SH-SY5Y (cell line): ENCODE data around the gene CSK.

Source experiments
- GATA2 ChIP-seq: IDR thresholded peaks from 2 replicates; pipeline ENCODE4 v1.6.1; 2011; ENCODE audit warnings: mild to moderate bottlenecking, low read depth, low read length
- GATA3 ChIP-seq: IDR thresholded peaks from 2 replicates; pipeline ENCODE4 v1.6.1; 2011; ENCODE audit warnings: low read depth, mild to moderate bottlenecking, low read length, moderate library complexity

CSK gene

DNA sequence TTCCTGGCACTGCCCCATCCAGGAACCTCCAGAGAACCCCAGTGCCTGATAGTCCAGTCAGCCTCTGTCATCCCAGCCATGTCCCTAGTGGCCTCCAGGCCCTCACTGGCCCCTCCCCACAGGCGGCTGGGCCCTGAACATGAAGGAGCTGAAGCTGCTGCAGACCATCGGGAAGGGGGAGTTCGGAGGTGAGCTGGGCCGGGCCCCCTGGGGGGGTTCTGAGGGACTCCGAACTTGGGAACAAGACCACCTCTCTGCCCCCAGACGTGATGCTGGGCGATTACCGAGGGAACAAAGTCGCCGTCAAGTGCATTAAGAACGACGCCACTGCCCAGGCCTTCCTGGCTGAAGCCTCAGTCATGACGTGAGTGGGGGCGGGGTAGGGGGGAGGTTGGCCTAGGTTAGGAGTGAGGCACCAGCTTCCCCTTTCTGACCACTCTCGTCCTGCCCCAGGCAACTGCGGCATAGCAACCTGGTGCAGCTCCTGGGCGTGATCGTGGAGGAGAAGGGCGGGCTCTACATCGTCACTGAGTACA is 18.7 kb downstream of the CSK start:
- TF ChIP-seq GATA2 (no peak), GATA3 (no peak)

DNA sequence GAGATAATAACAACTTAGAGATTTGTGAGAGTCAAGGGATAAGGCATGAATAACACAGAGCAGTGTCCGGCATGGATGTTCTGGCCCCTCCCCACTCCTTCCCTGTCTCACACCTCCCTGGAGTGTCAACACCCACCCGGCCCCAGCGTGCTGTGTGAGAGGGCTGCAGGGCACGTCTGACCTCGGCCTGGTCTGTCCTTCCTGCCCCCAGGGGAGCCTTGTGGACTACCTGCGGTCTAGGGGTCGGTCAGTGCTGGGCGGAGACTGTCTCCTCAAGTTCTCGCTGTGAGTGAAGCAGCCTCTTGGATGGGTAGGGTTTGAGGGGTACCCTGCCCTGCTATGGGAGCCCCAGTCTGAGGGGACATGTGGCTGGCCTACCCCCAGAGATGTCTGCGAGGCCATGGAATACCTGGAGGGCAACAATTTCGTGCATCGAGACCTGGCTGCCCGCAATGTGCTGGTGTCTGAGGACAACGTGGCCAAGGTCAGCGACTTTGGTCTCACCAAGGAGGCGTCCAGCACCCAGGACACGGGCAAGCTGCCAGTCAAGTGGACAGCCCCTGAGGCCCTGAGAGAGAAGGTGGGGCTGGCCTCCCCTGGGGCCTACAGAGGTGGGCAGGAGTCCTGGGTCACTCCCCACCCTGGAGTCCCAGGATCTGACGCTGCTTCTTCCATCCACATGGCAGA is 19.6 kb downstream of the CSK start:
- TF ChIP-seq GATA3 (no peak), GATA2 (no peak)

DNA sequence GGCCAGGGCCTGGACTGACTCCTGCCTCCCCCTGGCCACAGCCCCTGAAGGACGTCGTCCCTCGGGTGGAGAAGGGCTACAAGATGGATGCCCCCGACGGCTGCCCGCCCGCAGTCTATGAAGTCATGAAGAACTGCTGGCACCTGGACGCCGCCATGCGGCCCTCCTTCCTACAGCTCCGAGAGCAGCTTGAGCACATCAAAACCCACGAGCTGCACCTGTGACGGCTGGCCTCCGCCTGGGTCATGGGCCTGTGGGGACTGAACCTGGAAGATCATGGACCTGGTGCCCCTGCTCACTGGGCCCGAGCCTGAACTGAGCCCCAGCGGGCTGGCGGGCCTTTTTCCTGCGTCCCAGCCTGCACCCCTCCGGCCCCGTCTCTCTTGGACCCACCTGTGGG is 20.4 kb downstream of the CSK start:
- TF ChIP-seq GATA3: no peak

DNA sequence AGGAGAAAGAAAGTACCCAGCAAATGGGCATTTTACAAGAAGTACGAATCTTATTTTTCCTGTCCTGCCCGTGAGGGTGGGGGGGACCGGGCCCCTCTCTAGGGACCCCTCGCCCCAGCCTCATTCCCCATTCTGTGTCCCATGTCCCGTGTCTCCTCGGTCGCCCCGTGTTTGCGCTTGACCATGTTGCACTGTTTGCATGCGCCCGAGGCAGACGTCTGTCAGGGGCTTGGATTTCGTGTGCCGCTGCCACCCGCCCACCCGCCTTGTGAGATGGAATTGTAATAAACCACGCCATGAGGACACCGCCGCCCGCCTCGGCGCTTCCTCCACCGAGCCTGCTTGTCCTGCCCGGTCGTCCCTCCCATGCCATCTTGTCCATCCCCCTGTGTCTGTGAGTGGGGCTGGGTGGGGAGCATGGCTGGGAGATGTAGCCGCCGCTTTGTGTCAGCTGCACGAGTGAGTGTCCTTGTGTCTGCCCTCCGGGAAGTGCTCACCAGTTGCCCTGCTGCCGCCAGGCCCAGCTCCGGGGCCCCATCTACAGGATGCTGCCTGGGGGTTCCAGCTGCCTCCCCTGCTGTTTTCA is 21.1 kb downstream of the CSK start:
- TF ChIP-seq GATA3 (no peak), GATA2 (no peak)

DNA sequence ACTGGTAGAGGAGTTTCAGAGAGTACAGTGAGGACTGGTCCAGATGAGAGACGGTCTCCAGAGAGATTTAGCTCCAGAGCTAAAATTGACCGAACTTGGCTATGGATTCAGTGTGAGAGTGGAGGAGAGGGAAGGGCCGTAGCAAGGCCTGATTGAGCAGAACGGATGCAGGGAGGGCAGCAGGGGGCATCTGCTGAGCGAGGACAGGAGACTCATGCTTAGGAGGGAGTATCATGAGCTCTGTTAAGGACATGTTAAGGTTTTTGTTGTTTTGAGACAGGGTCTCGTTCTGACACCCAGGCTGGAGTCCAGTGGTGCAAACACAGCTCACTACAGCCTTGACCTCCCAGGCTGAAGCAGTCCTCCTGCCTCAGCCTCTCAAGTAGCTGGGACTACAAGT is 23.1 kb downstream of the CSK start:
- TF ChIP-seq GATA2 (no peak), GATA3 (no peak)

DNA sequence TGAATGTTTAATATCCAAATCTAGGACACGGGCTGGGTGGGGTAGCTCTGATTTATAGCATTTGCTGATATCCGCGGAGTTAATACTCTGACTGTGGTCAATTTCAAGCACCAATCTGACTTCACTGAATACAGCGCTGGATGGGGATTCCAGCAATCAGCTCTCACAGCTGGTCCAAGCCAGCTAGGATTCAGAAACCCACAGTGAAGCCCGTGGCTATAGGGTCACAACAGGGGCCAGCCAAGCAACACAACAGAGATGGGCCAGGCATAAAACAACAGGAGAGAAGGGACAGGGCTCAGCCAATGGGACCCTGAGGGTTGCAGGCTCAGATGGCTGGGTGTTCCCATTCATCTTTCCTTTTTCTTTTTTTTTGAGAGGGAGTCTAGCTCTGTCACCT is 25.4 kb downstream of the CSK start:
- TF ChIP-seq GATA3 (no peak), GATA2 (no peak)

DNA sequence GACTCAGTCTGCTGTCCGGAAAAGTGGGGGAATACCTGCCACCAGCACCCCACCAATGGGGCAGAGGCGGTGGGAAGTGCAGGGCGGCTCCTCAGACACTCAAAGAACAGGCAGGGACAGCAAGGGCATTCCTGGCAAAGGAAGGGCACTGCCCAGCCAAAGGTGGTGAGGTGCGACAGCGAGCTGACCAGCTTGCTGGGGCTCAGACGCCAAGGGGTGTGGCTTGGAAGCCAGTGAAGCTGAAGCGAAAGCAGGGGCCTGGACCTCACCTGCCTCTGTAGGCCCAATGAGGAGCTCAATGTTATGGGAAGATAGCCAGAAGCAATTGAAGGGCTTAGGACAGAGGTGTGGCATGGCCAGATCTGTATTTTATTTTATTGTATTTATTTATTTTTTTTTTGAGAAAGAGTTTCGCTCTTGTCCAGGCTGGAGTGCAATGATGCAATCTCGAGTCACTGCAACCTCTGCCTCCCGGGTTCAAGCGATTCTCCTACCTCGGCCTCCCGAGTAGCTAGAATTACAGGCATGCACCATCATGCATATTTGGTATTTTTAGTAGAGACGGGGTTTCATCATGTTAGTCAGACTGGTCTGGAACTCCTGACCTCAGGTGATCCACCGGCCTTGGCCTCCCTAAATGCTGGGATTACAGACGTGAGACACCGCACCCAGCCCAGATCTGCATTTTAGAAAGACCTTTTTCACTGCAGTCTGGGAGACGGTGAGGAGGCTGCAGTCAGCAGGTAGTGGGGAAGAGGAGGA is 26.4 kb downstream of the CSK start:
- TF ChIP-seq GATA2 (no peak), GATA3 (no peak)

DNA sequence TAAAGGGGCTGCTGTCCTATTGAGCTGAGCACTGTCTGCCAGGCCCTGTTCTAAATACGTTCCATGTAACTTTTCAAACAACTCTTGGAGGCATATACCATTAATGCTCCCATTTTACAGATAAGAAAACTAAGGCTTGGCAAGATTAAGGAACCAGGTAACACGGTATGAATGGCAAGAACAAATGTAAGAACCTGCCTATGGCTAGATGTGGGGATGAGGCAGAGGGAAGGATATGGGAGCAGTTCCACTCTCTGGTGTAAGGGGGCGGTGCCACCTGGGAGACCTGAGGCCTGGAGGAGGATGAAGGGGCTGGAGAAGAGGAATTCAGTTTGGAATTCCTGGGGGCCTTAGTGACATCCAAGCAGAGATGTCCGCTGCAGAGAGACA is 27.0 kb downstream of the CSK start:
- no peak for TF ChIP-seq GATA2
- no peak for TF ChIP-seq GATA3

DNA sequence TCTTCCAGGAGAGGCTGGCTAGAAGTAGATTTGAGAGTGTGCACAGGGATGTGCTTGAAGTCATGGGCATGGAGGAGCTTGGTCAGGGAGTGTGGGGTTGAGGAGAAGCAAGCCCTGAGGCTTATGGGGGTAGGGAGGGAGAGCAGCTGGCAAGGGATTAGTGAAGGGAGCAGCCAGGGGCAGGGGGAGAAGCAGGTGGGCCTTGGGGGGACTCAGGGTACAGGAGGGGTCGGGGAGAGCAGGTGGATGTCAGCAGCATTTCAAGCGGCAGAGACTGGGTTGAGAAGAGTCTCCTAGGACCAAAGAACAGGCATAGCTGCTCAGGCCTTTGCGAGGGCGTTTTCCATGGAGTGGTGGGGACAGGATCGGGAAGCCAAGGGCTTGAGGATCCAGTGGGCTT is 27.4 kb downstream of the CSK start:
- TF ChIP-seq GATA3: no peak

DNA sequence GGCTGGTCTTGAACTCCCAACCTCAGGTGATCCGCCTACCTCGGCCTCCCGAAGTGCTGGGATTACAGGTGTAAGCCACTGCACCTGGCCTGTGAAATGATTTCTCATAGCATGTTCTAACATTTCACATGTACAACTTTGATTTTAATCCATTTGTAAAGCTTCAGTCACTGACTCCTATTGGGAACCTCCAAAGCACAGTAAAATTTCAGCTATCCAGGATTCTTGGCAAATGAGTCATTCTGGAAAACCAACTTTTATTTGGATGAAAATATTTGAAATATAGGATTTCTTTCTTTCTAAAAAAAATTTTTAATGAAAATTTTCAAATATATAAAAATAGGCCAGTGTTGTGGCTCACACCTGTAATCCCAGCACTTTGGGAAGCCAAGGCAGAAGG is 28.1 kb downstream of the CSK start:
- TF ChIP-seq GATA3 (no peak), GATA2 (no peak)

DNA sequence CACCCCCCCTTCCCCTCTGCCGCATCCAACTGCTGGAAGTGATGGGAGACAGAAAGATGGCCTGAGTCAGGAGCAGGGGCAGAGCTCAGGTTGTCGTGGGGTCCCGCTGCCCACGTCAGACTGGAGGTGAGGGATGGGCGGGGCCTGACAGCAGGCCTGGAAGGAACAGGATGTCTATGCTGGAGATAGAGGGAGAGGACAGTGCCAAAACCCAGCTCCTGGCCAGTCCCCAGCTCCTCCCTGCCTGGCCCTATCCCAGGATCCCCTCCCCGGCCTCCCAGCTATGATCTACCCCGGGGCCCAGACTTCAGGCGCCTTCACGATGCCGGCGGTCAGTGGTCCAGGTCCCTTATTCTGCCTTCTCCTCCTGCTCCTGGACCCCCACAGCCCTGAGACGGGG is 30.7 kb downstream of the CSK start, which contains the start of gene LMAN1L:
Gene LMAN1L, plus strand, starts transcription at position 303 of the 400 bp plus-strand sequence. Its CDS starts 20 bp downstream, at position 323.
- TF ChIP-seq GATA2 (no peak), GATA3 (no peak)

DNA sequence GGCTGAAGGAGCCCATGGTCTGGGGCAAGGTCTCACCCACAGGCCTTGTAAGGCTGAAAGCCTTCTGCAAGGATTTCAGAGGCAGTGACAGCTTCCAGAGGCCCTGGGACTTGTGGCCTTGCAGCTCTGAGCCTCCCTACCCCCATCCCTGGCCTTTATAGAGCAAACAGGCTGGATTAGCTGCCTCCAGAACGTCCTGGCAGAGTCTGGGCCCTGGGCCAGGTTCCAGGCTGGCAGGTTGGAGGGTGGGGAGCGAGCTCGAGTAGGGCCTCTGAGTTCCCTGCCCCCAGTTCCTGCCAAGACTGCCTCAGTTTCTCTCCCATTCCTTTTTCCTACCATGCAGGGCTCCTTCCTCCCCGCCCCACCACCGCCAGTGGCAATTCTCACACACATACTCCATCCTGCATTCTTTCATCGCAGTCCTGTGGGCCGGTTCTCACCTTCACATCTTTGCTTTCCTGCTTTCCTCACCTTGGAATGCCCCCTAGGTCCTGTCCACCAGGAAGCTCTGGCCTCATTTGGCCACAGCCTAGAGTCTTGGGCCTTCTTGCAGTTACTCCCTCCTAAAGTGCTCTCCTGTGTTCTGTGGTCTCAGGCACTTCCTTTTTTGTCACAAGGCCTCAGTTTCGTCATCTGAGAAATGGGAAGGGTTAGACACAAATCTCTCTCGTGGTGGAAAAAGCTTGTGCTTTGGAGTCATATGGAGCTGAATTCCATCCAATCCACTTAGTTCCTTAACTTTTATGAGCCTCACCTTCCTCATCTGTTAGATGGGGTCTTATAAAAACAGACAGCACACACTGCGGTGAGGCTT is 33.4 kb downstream of the CSK start:
- TF ChIP-seq GATA2 (no peak), GATA3 (no peak)

DNA sequence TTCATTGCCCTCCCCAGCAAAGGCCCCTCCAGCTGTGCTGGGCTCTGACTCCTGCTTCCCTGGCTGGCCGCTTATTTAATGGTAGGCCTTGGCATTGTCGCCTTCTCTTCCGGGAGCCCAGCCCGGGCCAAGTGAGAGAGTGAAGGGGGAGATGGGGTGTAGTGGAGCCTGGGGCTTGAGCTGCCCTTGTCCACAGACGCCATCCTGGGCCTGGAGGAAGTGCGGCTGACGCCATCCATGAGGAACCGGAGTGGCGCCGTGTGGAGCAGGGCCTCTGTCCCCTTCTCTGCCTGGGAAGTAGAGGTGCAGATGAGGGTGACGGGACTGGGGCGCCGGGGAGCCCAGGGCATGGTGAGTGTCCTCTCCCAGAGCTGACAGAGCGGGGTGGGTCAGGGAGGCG is 34.1 kb downstream of the CSK start:
- TF ChIP-seq GATA3 (no peak), GATA2 (no peak)
